Measurements from ENCODE around the gene RNF227. TPM values are rescaled to one million over a fixed set of nuclear protein-coding genes. Genes with fewer than 3 reads are reported as not detected.

Gene RNF227
- total and polyA plus RNA-seq, 2 of the 8 experiments (the other 6 are each of a cell fraction or from before 2014, with no cell fraction given): 0.63 to 1.7 TPM

- Histone ChIP-seq H3K9ac (replicated peaks in 1 of 4; ENCODE audit: extremely low read depth in 1 of 4, low read depth in 3 of 4, low read length in 3 of 4) (no peak overlapping the region), H2BK12ac (ENCODE audit: low read depth, low read length) (no peak overlapping the region), H3K9me3 (ENCODE audit: insufficient read depth in 2 of 2, low read depth in 1 of 2, low read length in 1 of 2) (no peaks in the 10 kb centered on the region), H3K4me1 (replicated peaks in 1 of 4; ENCODE audit: control insufficient read depth in 3 of 4, insufficient read depth in 4 of 4, low read length in 3 of 4) (no peaks in the 10 kb centered on the region), H4K91ac (replicated peaks; ENCODE audit: insufficient read length, low read length) (no peak overlapping the region), H3K79me2 (ENCODE audit: control insufficient read depth in 1 of 2, insufficient read depth in 2 of 2, low read length in 2 of 2) (no peaks in the 10 kb centered on the region), H3K27me3 (replicated peaks in 1 of 4; ENCODE audit: control insufficient read depth in 3 of 4, extremely low read depth in 1 of 4, insufficient read depth in 3 of 4, low read length in 3 of 4) (no peaks in the 10 kb centered on the region; a peak in 2 of 7 replicates), H3K23ac (ENCODE audit: insufficient read length) (no peak overlapping the region), H2BK20ac (ENCODE audit: low read length) (no peak overlapping the region), H3K56ac (replicated peaks; ENCODE audit: insufficient read length, low read depth, low read length) (no peak overlapping the region), H4K20me1 (replicated peaks in 1 of 2; ENCODE audit: control insufficient read depth in 1 of 2, insufficient read depth in 2 of 2, low read length in 2 of 2) (no peaks in the 10 kb centered on the region), H2AK5ac (ENCODE audit: low read depth, low read length) (no peak overlapping the region), H3K4ac (replicated peaks; ENCODE audit: insufficient read length, low read depth, low read length) (no peak overlapping the region), H2BK15ac (ENCODE audit: low read length) (no peak overlapping the region), H3K4me3 (ENCODE audit: extremely low read depth in 1 of 4, insufficient read depth in 2 of 4, low read depth in 3 of 4, low read length in 4 of 4) (no peak overlapping the region), H2AFZ (ENCODE audit: low read length) (no peak overlapping the region), H3K4me2 (ENCODE audit: insufficient read depth in 1 of 2, low read depth in 2 of 2, low read length in 2 of 2) (no peak overlapping the region), H3K18ac (ENCODE audit: extremely low read depth, low read length) (no peak overlapping the region), H4K8ac (ENCODE audit: extremely low read depth, insufficient read depth, low read length) (no peak overlapping the region), H3K79me1 (ENCODE audit: low read depth, low read length) (no peaks in the 10 kb centered on the region), H2BK120ac (replicated peaks; ENCODE audit: low read depth, low read length) (no peak overlapping the region), H2BK5ac (ENCODE audit: low read depth, low read length) (no peak overlapping the region), H3K23me2 (ENCODE audit: low read depth, low read length) (no peaks in the 10 kb centered on the region), H4K5ac (ENCODE audit: insufficient read length, low read depth, low read length) (no peak overlapping the region), H3K36me3 (ENCODE audit: control insufficient read depth in 2 of 4, insufficient read depth in 4 of 4, low read length in 3 of 4) (no peaks in the 10 kb centered on the region), H3K27ac (ENCODE audit: low read depth, low read length) (no peak overlapping the region), H3K14ac (ENCODE audit: insufficient read length) (no peak overlapping the region)
- TF ChIP-seq MAX (IDR thresholded peaks at IDR 0.05): no peak
- POLR2A ChIA-PET (ENCODE audit: partially characterized antibody): interaction anchor here (0.9 kb wide), 1 partner anchor 40 kb away, joined by 3 read pairs; the partner anchor contains the start of gene RNF227
- 91% methylated on average over 13 of the region's 13 CpGs; no CpG with 5 or more reads in 1 of the 2 experiments for WGBS, 2 experiments (ENCODE audit: extremely low coverage in 1 of 2, insufficient coverage in 1 of 2, insufficient read length in 1 of 2, insufficient replicate concordance in 2 of 2, low coverage in 1 of 2, low lambda C conversion rate in 2 of 2, missing lambda C conversion rate in 1 of 2)
- FAIRE-seq (no peak), DNase-seq (ENCODE audit: low read depth in 1 of 2, low spot score in 2 of 2) (no peak)
- CTCF ChIA-PET (ENCODE audit: partially characterized antibody): interaction anchor here (0.6 to 1.3 kb wide), 3 partner anchors 35 to 221 kb away, joined by 3 to 5 read pairs (median 4); no protein-coding TSS in a partner anchor
Observed at GRCh38 chr17:7955414-7956227, 39.5 kb upstream of the RNF227 start.

All from H1 (cell line).